Measurements from ENCODE around the gene FGD6.
"Not testable (repeated sequence)": the region's sequence is repeated elsewhere in the genome, so short reads cannot be mapped to it uniquely, and the experiment has no call there.

DNA sequence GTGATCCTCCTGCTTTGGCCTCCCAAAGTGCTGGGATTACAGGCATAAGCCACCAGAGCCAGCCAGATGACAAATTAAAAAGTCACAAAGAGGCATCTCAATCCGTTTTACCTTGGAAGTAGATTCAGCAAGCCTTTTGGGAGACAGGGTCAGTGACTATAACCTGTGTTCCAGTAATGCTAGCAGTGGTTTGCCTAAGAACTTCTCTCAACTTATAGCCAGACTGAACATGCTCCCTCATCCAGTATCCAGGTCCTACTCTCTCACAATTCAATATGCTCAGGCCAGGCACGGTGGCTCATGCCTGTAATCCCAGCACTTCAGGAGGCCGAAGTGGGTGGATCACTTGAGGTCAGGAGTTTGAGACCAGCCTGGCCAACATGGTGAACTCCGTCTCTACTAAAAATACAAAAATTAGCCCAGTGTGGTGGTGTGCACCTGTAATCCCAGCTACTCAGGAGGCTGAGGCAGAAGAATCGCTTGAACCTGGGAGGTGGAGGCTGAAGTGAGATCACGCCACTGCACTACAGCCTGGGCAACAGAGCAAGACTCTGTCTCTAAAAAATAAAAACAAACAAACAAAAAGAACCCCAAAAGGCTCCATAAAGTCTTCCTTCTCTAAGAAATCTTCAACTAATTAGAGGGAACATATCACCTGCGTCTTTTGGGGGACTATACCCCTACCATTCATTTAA is 20.2 kb downstream of the FGD6 start:
- TF ChIP-seq CTCF (conservative IDR thresholded peaks at IDR 0.05; ENCODE audit: low read depth, low read length); EZH2phosphoT487 (IDR thresholded peaks at IDR 0.05; ENCODE audit: borderline replicate concordance, low read length); EZH2 (IDR thresholded peaks at IDR 0.05; ENCODE audit: low read length, unreplicated experiment): not testable (repeated sequence)
